ENCODE results near the gene RAPGEF2.

Gene RAPGEF2

DNA sequence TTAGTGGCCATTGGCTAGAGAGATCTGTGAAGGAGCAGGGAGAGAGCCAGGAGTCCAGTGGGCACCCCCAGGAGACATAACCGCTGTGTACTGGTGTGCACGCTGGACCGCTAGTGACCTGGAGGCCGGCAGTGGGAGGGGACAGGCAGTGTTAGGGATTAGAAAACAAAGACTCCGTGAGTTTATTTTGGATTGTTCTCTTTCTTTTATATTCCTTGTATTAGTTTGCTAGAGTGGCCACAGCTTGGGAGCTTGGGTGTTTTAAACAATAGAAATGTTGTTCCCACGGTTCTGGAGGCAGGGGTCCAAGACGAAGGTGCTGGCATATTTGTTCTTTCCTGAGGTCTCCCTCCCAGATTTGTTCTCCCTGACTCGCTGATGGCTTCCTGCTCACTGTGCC lies 266.4 kb downstream of the RAPGEF2 start:
- TF ChIP-seq, protein P1, sequence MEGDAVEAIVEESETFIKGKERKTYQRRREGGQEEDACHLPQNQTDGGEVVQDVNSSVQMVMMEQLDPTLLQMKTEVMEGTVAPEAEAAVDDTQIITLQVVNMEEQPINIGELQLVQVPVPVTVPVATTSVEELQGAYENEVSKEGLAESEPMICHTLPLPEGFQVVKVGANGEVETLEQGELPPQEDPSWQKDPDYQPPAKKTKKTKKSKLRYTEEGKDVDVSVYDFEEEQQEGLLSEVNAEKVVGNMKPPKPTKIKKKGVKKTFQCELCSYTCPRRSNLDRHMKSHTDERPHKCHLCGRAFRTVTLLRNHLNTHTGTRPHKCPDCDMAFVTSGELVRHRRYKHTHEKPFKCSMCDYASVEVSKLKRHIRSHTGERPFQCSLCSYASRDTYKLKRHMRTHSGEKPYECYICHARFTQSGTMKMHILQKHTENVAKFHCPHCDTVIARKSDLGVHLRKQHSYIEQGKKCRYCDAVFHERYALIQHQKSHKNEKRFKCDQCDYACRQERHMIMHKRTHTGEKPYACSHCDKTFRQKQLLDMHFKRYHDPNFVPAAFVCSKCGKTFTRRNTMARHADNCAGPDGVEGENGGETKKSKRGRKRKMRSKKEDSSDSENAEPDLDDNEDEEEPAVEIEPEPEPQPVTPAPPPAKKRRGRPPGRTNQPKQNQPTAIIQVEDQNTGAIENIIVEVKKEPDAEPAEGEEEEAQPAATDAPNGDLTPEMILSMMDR (IDR thresholded peaks at IDR 0.05), result no peak

DNA sequence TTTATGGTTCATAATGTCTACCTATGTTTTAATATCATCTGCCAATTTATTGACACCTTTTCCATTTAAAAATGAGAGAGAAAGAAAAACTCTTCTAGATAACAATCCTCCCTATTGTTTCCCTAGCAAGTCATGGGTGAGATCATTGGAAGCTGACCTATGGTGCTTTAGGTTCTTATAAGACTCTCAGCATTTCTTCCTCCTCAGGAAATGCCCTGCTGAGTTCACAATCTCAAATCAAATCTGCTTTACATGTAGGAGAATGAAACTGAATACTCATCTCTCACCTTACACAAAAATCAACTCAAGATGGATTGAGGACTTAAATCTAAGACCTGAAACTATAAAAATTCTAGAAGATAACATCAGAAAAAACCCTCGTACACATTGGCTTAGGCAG lies 267.4 kb downstream of the RAPGEF2 start:
- TF ChIP-seq, protein P1 (IDR thresholded peaks at IDR 0.05), result no peak

DNA sequence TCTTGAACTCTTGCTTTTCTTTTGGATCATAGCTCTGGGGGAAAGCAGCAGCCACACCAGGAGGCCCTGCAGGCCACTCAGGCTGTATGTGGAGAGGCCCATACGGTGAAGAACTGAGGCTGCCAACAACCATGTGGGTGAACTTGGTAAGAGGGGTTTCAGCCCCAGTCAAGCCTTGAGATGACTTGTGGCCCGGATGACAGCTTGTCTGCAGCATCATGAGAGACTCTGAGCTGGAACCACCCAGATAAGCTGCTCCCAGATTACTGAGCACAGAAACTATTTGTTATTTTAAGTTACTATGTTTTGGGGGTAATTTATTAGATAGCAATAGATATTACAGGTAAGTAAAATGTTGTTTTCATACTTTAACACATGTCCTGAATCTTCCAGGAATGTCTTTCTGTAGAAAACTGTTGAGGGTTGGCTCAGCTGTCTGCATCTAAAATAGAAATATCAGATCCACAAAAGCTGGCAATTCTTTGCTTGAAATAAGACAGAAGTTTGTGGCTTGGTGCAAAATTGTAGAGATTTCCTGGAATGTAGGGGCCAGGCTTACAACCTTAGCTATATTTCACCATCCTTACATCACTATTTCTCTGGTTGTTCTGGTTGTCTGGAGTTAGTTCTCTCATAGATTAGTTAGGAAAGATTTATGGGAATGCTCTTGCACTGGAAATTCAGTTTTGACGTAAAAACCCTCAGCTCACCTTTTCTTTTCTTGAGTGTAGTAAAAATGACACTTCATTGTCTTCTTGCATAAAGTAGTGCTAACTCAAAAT lies 272.1 kb downstream of the RAPGEF2 start:
- TF ChIP-seq, protein P1 (IDR thresholded peaks at IDR 0.05), result no peak

DNA sequence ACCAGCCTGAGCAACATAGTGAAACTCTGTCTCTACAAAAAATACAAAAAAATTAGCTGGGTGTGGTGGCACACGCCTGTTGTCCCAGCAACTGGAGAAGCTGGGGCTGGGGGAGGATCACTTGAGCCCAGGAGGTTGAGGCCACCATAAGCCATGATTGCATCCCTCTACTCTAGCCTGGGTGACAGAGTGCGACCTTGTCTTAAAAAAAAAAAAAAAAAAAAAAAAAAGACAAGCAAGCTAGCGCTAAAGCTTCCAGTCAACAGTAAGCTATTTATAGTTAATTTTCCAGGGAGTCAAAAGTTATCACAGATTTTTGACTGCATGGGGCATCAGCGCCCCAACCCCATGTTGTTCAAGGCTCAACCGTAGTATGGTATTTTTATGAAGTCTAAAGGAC lies 273.4 kb downstream of the RAPGEF2 start:
- TF ChIP-seq, protein P1 (IDR thresholded peaks at IDR 0.05), result no peak

DNA sequence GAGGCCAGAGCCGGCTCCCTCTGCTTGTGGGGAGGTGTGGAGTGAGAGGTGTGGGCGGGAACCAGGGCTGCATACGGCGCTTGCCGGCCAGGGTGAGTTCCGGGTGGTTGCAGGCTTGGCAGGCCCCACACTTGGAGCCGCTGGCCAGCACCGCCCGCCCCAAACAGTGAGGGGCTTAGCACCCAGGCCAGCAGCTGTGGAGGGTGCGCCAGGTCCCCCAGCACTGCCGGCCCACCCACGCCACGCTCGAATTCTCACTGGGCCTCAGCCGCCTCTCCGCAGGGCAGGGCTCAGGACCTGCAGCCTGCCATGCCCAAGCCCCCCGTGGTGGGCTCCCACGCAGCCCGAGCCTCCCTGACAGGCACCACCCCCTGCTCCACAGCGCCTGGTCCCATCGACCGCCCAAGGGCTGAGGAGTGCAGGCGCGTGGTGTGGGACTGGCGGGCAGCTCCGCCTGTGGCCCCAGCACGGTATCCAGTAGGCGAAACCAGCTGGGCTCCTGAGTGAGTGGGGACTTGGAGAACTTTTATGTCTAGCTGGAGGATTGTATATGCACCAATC lies 275.3 kb downstream of the RAPGEF2 start:
- TF ChIP-seq, protein P1 (IDR thresholded peaks at IDR 0.05), result no peak

DNA sequence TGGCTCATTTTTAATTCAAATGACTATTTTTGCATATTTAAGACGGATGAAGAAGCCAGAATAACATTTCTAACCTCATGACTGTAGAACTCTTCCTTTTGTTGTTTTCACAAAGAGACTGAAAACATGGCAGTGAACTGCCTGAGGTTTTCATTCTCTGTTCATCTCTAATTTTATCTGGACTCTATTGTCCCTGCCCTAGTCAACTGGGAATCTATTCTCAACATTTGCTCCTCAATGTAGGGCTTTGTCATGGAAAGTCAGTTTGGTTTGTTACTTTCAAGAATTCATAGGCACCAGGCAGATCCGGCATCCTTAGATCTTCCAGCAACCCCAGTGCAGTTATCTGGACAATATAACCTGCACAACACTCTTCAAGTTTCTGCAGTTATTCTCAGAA lies 277.0 kb downstream of the RAPGEF2 start:
- TF ChIP-seq, protein P1 (IDR thresholded peaks at IDR 0.05), result no peak

DNA sequence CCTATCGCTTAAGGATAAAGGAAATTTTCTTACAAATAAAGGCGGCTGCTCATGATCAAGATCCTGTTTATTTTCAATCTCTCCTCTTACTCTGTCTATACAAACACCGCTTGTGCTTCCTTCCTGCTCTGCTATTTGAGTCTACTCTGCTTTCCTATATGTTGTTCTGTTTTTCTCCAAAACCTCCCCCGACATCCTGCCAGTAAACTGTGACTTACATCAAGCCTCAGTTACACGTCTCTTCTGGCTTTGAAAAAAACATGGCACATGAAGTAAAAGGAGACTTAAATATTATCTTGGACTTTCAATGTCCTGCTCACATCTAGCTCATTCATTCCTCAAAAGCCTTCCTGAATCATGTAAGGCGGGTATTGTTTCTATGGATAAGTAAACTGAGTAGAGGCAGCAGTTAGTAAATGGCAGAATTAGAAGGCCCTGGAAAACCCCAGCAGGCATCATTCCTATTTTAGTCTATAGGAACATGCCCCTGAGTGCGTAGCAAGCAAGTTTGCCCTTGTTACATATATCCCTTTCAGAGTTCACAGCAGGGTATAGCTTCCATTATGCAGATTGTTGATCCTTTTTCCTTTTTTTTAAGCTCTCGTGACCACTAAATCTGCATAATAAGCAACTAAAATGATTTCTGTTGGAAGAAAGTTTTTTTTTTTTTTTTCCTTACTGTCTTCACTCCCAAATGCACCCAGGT lies 280.1 kb downstream of the RAPGEF2 start:
- TF ChIP-seq, protein P1 (IDR thresholded peaks at IDR 0.05), result no peak

Data from LNCAP (cell line).